ENCODE results near the gene MAN1A1.

GRCh38 chr6:119134752-119135151 lies 214.8 kb downstream of the MAN1A1 start:
- TF ChIP-seq POLR2AphosphoS5 (IDR thresholded peaks at IDR 0.05; ENCODE audit: borderline replicate concordance, low read depth, low read length) (no peak), EZH2 (IDR thresholded peaks at IDR 0.05) (no peak), FOXP2 (optimal IDR thresholded peaks at IDR 0.05; ENCODE audit: control extremely low read depth, extremely low read length, insufficient read depth) (no peak)

Measured in SK-N-MC (cell line).